Cardiac fibroblast (primary cell): ENCODE results near the gene LBX1.

ENCODE experiments used
- DNase-seq, 2 donors: peaks; one replicate each; pipeline versions ENCODE4 v3.0.0 to v3.0.0-alpha.2; 2010; ENCODE audit warnings: low read depth in 2 of 2
- H3K4me3 ChIP-seq, 2 donors: replicated peaks in 1 of 2; 1 replicate in 1 of 2; 2 replicates in 1 of 2; pipeline ENCODE4 v1.5.1; 2011; ENCODE audit warnings: low read depth in 2 of 2, low read length in 2 of 2, mild to moderate bottlenecking in 2 of 2, moderate library complexity in 1 of 2
- TF ChIP-seq, protein P1 (sequence below): IDR thresholded peaks from one replicate; pipeline ENCODE4 v1.5.1; 2011; ENCODE audit warnings: low read depth, mild to moderate bottlenecking, low read length, inconsistent platforms

LBX1 gene

DNA sequence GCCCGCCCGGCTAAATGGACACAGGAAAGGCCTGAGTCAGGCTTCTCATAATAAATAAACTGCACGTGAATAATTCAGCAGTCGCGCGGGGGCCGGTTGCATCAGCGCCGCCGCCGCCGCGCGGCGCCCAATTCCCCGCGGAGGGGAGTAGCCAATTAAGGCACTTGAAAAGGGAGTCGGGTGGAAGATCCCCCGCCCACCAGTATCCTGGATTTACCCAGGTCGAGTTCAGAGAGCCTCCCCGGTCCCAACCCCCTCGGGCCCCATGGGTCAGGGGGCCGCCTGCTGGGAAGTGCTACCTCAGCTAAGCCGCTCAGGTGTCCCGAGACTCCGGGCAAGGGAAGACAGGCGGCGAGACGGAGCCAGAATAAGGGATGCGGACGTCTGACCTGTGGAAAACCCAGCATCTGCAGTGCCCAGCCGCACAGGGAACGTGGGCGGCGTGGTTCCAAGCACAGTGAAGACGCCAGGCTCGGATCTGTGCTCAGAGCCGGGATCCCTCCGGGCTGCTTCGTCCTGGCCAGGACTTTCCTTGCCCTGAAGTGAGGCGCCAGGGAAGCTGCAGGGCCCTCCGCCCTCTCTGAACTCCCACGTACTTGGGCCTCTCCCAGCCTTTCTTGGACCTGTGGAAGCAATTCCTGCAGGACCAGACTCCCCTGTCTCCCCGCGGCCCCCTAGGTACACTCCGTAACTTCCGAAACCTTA, 7.3 kb upstream of the LBX1 start:
- no peak overlapping the region for H3K4me3 ChIP-seq
- TF ChIP-seq, protein P1, sequence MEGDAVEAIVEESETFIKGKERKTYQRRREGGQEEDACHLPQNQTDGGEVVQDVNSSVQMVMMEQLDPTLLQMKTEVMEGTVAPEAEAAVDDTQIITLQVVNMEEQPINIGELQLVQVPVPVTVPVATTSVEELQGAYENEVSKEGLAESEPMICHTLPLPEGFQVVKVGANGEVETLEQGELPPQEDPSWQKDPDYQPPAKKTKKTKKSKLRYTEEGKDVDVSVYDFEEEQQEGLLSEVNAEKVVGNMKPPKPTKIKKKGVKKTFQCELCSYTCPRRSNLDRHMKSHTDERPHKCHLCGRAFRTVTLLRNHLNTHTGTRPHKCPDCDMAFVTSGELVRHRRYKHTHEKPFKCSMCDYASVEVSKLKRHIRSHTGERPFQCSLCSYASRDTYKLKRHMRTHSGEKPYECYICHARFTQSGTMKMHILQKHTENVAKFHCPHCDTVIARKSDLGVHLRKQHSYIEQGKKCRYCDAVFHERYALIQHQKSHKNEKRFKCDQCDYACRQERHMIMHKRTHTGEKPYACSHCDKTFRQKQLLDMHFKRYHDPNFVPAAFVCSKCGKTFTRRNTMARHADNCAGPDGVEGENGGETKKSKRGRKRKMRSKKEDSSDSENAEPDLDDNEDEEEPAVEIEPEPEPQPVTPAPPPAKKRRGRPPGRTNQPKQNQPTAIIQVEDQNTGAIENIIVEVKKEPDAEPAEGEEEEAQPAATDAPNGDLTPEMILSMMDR = no peak
- no peak for DNase-seq

DNA sequence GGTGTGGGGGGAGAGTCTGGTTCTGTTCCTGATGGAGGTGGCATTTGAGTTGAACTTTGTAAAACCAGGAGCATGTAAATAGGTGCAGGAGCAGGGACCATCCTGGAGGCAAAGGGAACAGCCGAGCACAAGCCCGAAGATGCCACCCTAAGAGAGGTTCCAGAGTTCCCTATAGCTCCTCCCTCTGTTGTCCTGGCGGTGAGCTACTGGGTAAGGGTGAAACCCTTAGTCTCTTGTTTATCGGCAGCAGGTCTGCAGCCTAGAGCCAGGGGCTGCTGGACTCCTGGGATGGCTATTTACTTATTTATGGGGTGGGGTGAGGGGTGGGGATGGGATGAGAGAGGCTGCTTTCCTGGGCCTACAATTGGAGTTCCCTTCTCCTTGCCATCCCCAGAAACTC, 6.5 kb upstream of the LBX1 start:
- no peak for DNase-seq
- no peak overlapping the region for H3K4me3 ChIP-seq
- TF ChIP-seq, protein P1 = no peak

DNA sequence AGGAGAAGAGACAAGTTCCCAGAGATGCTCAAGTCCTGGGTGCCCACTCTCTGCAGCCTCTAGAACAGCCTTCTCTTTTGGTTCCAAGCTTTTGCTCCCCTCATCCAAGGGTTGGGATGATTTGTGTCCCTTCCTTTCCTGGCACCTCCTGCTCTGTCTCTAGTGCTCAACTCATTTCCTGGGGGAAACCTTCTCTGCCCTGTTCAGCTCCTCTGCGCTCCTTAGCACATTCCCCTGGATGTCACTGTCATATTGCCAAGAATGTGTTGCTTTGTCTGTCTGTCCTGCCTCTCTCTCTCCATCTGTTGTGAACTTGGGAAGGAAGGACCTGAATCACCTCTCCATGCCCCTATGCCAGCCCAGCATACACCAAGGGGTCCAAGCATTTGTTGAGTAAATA, 5.1 kb upstream of the LBX1 start:
- H3K4me3 ChIP-seq = no peak overlapping the region
- DNase-seq = no peak
- TF ChIP-seq, protein P1 = no peak

DNA sequence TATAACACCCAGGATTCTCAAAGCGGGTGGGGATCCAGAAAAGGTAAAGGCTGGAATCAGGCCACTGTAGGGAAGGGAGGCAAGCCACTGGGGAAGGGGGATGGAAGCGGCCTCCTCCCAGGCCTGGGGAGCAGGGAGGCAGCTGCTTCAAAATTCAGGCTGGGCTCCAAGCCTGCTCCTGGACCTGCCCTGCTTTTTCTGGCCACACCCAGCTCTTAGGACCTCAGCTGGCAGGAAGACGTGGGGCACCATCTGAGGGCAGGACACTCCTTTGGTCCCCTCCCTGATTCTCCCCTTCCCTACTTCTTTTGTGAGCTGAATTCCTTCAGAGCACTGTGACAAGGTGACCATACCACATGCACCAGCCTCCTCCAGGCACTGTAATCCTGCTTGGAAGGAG, 4.6 kb upstream of the LBX1 start:
- H3K4me3 ChIP-seq = no peak overlapping the region
- no peak for DNase-seq
- TF ChIP-seq, protein P1 = no peak

DNA sequence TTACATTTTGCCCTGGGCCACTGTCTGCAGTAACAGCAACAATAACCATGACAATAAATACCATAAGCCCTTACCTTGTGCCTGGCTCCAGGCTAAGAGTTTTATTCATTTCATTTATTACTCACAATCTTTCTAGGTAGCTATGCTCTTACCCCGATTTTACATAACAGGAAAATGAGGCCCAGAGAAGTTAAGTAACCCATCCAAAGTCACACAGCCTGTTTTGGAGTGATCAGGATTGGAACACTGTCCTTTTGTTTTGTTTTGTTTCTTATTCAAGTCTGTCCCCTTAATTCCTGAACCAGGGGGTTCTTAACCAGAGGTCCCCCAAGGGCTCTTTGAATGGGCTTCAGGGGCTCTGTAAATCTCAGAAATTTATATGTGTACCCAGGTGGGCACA, 4.2 kb upstream of the LBX1 start:
- TF ChIP-seq, protein P1 = no peak
- DNase-seq = no peak
- H3K4me3 ChIP-seq = no peak overlapping the region

DNA sequence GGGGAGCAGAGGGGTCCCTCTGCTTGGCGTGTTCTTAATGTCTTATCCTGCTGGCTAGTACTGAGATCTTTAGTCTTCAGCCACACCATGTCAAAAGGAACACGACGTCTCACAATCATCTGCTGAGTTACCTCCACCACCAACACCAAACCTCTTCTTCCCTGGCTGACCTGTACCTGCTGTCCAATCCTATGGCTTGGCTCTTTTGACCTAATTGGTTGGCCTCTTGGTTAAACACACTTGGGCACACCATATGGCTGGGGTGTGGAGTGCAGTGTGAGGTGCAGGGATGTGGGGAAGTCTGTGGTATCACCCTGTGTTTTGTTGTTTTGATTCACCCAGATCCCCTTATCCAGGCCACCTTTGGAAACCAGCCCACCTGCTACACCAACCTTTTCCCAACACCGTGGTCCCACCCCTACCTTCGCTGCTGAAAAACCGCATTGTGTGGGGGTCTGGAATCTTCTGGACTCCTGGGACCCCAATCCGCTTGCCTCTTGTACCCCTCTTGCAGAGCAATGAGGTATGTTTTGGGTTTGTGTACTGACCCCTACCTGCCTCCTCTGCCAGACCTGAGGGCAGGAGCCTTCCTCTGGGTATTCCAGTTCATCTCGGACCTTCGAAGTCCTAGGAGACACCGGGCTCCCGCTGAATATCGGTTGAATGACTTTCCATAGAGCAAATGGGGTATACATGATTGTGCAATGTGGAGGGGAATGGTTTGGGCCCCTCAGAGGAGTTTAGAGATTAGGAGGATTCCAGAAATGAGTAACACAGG, 2.8 kb upstream of the LBX1 start:
- DNase-seq = no peak
- no peak overlapping the region for H3K4me3 ChIP-seq
- TF ChIP-seq, protein P1 = no peak
